Neural cell (in vitro differentiated cells): ENCODE measurements around the gene SFXN1. TPM values are rescaled to one million over a fixed set of nuclear protein-coding genes. Genes with fewer than 3 reads are reported as not detected.
"Not testable (repeated sequence)": the region's sequence is repeated elsewhere in the genome, so short reads cannot be mapped to it uniquely, and the experiment has no call there.

ENCODE experiments used
- H2AFZ ChIP-seq: fragments of 200-600, 300-800 bp; sonication (generic), shearing (Covaris generic); 2 replicates; pipeline ENCODE4 v1.6.0; 2014; ENCODE audit warnings: low read depth, mild to moderate bottlenecking, antibody characterized with exemption, low read length, moderate library complexity
- H3F3A ChIP-seq: fragments of 200-600 bp; shearing (Covaris generic); 2 replicates; pipeline ENCODE4 v1.6.1; 2016; ENCODE audit warnings: mild to moderate bottlenecking, moderate library complexity, mixed read lengths, antibody characterized with exemption, low read length; ENCODE audit not compliant: insufficient read depth, poor library complexity, severe bottlenecking
- H3K27ac ChIP-seq: fragments of 200-600, 300-800 bp; sonication (generic), shearing (Covaris generic); 2 replicates; pipeline ENCODE4 v1.5.1; 2014; ENCODE audit warnings: mild to moderate bottlenecking, low read length, moderate library complexity
- H3K27me3 ChIP-seq: fragments of 300-800, 200-600 bp; sonication (generic), shearing (Covaris generic); 2 replicates; pipeline ENCODE4 v1.6.0; 2014; ENCODE audit warnings: mild to moderate bottlenecking, low read depth, low read length, moderate library complexity; ENCODE audit not compliant: insufficient read depth
- H3K36me3 ChIP-seq: fragments of 300-800, 200-600 bp; sonication (generic), shearing (Covaris generic); 2 replicates; pipeline ENCODE4 v1.5.1; 2014; ENCODE audit warnings: mild to moderate bottlenecking, antibody characterized with exemption, low read length, moderate library complexity; ENCODE audit not compliant: insufficient read depth
- H3K4me2 ChIP-seq: fragments of 300-800, 200-600 bp; sonication (generic), shearing (Covaris generic); 2 replicates; pipeline ENCODE4 v1.6.0; 2014; ENCODE audit warnings: mild to moderate bottlenecking, low read length
- H3K4me3 ChIP-seq: fragments of 300-800, 200-600 bp; sonication (generic), shearing (Covaris generic); 2 replicates; pipeline ENCODE4 v1.5.1; 2014; ENCODE audit warnings: mild to moderate bottlenecking, low read length, moderate library complexity
- H3K79me2 ChIP-seq: fragments of 200-600 bp; shearing (Covaris generic); replicated peaks from 2 replicates; pipeline ENCODE4 v1.6.0; 2014; ENCODE audit warnings: mild to moderate bottlenecking, low read length, moderate library complexity; ENCODE audit not compliant: insufficient read depth
- H3K9ac ChIP-seq: fragments of 300-800, 200-600 bp; sonication (generic), shearing (Covaris generic); 2 replicates; pipeline ENCODE4 v1.6.1; 2016; ENCODE audit warnings: mild to moderate bottlenecking, low read length, mixed read lengths
- H3K9me2 ChIP-seq: fragments of 200-600 bp; shearing (Covaris generic); 2 replicates; pipeline ENCODE4 v1.6.1; 2016; ENCODE audit warnings: mild to moderate bottlenecking, low read length, mixed read lengths; ENCODE audit not compliant: insufficient read depth
- H3K9me3 ChIP-seq: fragments of 200-600, 300-800 bp; sonication (generic), shearing (Covaris generic); 2 replicates; pipeline ENCODE4 v1.6.1; 2016; ENCODE audit warnings: mild to moderate bottlenecking, mixed run types, low read length, moderate library complexity, mixed read lengths
- H4K20me1 ChIP-seq: fragments of 200-600 bp; shearing (Covaris generic); 2 replicates; pipeline ENCODE4 v1.6.1; 2016; ENCODE audit warnings: mild to moderate bottlenecking, mixed run types; ENCODE audit not compliant: insufficient read depth
- EP300 ChIP-seq: fragments of 450-650 bp; conservative IDR thresholded peaks from 2 replicates; pipeline ENCODE4 v1.6.1; 2014; ENCODE audit warnings: antibody characterized with exemption, mild to moderate bottlenecking, moderate library complexity; ENCODE audit not compliant: poor library complexity, severe bottlenecking
- EZH2 ChIP-seq: fragments of 200-600, 300-800 bp; shearing (Covaris generic), sonication (generic); IDR thresholded peaks from 2 replicates; pipeline ENCODE4 v1.6.1; 2014; ENCODE audit warnings: antibody characterized with exemption, low read length, borderline replicate concordance, mild to moderate bottlenecking; ENCODE audit not compliant: insufficient read depth, poor library complexity, severe bottlenecking
- MXI1 ChIP-seq: fragments of 450-650 bp; conservative IDR thresholded peaks from 2 replicates; pipeline ENCODE4 v1.6.1; 2014; ENCODE audit warnings: antibody characterized with exemption, mild to moderate bottlenecking; ENCODE audit not compliant: poor library complexity, severe bottlenecking
- POLR2AphosphoS5 ChIP-seq: IDR thresholded peaks from 2 replicates; pipeline ENCODE4 v1.6.1; 2012
- RAD21 ChIP-seq: fragments of 450-650 bp; conservative IDR thresholded peaks from 2 replicates; pipeline ENCODE4 v1.6.1; 2014; ENCODE audit warnings: antibody characterized with exemption, mild to moderate bottlenecking, moderate library complexity
- SMC3 ChIP-seq: fragments of 450-650 bp; conservative IDR thresholded peaks from 2 replicates; pipeline ENCODE4 v1.6.1; 2014; ENCODE audit warnings: antibody characterized with exemption, mild to moderate bottlenecking, moderate library complexity; ENCODE audit not compliant: poor library complexity
- TAF1 ChIP-seq: IDR thresholded peaks from 2 replicates; pipeline ENCODE4 v1.6.1; 2012; ENCODE audit warnings: low read depth
- polyA plus RNA-seq: library from polyadenylated mRNA; depleted of rRNA; stranded (reverse); fragments of >200 nt; gene quantifications from 2 replicates; pipeline ENCODE4 v1.2.3, GENCODE V29; 2014
- TF ChIP-seq, protein P1 (sequence below): fragments of 450-650 bp; IDR thresholded peaks from 2 replicates; pipeline ENCODE4 v1.5.1; 2014; ENCODE audit warnings: antibody characterized with exemption, mild to moderate bottlenecking, moderate library complexity; ENCODE audit not compliant: poor library complexity, severe bottlenecking
- TF ChIP-seq, protein P2 (sequence below): IDR thresholded peaks from 2 replicates; pipeline ENCODE4 v1.6.1; 2012; ENCODE audit warnings: borderline replicate concordance

Gene SFXN1
- polyA plus RNA-seq, 1 donor from 2014 or later: 109 TPM

DNA sequence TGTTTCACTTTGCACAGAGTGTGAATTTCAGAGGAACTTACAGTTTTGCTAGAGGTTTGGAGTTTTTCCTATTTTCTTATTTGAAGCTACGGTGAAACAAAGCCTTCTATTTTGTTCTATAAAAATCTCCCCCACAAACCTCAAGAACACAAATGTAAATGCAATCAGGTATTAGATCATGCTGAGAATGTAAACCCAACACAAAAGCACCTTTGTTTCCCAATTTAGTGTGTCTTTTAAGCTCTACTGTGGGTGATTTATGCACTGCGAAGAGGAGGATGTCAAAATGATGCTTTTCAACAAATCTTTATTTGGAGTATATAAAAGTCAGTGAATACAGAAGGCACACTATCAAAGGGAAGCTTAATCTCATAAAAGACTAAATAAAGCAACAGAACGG, 30.1 kb upstream of the SFXN1 start:
- H2AFZ ChIP-seq: no peak overlapping the region
- H3F3A ChIP-seq: no peaks in the 10 kb centered on the region
- no peak overlapping the region for H3K27ac ChIP-seq
- no peaks in the 10 kb centered on the region for H3K9me3 ChIP-seq
- H4K20me1 ChIP-seq: no peaks in the 10 kb centered on the region
- no peaks in the 10 kb centered on the region for H3K36me3 ChIP-seq
- H3K9ac ChIP-seq: no peak overlapping the region
- TF ChIP-seq POLR2AphosphoS5 (no peak), EP300 (no peak), RAD21 (no peak), MXI1 (no peak), SMC3 (no peak), TAF1 (no peak), EZH2 (no peak)
- TF ChIP-seq, protein P1, sequence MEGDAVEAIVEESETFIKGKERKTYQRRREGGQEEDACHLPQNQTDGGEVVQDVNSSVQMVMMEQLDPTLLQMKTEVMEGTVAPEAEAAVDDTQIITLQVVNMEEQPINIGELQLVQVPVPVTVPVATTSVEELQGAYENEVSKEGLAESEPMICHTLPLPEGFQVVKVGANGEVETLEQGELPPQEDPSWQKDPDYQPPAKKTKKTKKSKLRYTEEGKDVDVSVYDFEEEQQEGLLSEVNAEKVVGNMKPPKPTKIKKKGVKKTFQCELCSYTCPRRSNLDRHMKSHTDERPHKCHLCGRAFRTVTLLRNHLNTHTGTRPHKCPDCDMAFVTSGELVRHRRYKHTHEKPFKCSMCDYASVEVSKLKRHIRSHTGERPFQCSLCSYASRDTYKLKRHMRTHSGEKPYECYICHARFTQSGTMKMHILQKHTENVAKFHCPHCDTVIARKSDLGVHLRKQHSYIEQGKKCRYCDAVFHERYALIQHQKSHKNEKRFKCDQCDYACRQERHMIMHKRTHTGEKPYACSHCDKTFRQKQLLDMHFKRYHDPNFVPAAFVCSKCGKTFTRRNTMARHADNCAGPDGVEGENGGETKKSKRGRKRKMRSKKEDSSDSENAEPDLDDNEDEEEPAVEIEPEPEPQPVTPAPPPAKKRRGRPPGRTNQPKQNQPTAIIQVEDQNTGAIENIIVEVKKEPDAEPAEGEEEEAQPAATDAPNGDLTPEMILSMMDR: no peak
- TF ChIP-seq, protein P2, sequence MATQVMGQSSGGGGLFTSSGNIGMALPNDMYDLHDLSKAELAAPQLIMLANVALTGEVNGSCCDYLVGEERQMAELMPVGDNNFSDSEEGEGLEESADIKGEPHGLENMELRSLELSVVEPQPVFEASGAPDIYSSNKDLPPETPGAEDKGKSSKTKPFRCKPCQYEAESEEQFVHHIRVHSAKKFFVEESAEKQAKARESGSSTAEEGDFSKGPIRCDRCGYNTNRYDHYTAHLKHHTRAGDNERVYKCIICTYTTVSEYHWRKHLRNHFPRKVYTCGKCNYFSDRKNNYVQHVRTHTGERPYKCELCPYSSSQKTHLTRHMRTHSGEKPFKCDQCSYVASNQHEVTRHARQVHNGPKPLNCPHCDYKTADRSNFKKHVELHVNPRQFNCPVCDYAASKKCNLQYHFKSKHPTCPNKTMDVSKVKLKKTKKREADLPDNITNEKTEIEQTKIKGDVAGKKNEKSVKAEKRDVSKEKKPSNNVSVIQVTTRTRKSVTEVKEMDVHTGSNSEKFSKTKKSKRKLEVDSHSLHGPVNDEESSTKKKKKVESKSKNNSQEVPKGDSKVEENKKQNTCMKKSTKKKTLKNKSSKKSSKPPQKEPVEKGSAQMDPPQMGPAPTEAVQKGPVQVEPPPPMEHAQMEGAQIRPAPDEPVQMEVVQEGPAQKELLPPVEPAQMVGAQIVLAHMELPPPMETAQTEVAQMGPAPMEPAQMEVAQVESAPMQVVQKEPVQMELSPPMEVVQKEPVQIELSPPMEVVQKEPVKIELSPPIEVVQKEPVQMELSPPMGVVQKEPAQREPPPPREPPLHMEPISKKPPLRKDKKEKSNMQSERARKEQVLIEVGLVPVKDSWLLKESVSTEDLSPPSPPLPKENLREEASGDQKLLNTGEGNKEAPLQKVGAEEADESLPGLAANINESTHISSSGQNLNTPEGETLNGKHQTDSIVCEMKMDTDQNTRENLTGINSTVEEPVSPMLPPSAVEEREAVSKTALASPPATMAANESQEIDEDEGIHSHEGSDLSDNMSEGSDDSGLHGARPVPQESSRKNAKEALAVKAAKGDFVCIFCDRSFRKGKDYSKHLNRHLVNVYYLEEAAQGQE: no peak
- no peaks in the 10 kb centered on the region for H3K9me2 ChIP-seq
- H3K4me3 ChIP-seq: no peak overlapping the region
- H3K79me2 ChIP-seq: no peaks in the 10 kb centered on the region
- peaks cover 35% of the 10 kb centered on the region for H3K27me3 ChIP-seq
- no peak overlapping the region for H3K4me2 ChIP-seq

- Histone ChIP-seq H3F3A (no peaks in the 10 kb centered on the region), H3K27me3 (peaks cover 4% of the 10 kb centered on the region), H3K9me3 (no peaks in the 10 kb centered on the region), H3K36me3 (no peaks in the 10 kb centered on the region), H3K27ac (no peak overlapping the region), H3K4me2 (no peak overlapping the region), H2AFZ (no peak overlapping the region), H3K9me2 (no peaks in the 10 kb centered on the region), H3K4me3 (no peak overlapping the region), H4K20me1 (no peaks in the 10 kb centered on the region), H3K79me2 (no peaks in the 10 kb centered on the region), H3K9ac (no peak overlapping the region)
- TF ChIP-seq POLR2AphosphoS5: peak; percentile 18
- TF ChIP-seq, protein P2: no peak
- TF ChIP-seq EP300: no peak
- TF ChIP-seq TAF1: no peak
These were observed 26.2 kb upstream of the SFXN1 start for GRCh38 chr5:175452166-175452565.

GRCh38 chr5:175454338-175454737, 24.0 kb upstream of the SFXN1 start:
- H2AFZ ChIP-seq, H3K27me3 ChIP-seq, H3F3A ChIP-seq, H3K79me2 ChIP-seq, H3K9me3 ChIP-seq, H3K27ac ChIP-seq, H3K4me3 ChIP-seq, H3K9me2 ChIP-seq, H3K9ac ChIP-seq, H4K20me1 ChIP-seq, H3K4me2 ChIP-seq, H3K36me3 ChIP-seq: not testable (repeated sequence)
